Loucy (cell line): ENCODE measurements around the gene GTPBP8.

Source experiments
- H2AFZ ChIP-seq: fragments of 200-600 bp; sonication (generic); 2 replicates; pipeline ENCODE4 v1.6.0; 2016; ENCODE audit warnings: antibody characterized with exemption, mild to moderate bottlenecking, low read length, moderate library complexity
- H3F3A ChIP-seq: fragments of 200-600 bp; 2 replicates; pipeline ENCODE4 v1.6.0; 2016; ENCODE audit warnings: antibody characterized with exemption, low read depth, mild to moderate bottlenecking
- H3K27me3 ChIP-seq: fragments of 200-600 bp; sonication (generic); 2 replicates; pipeline ENCODE4 v1.6.1; 2014; ENCODE audit warnings: low read length, mild to moderate bottlenecking; ENCODE audit not compliant: insufficient read depth, poor library complexity, severe bottlenecking
- H3K36me3 ChIP-seq: fragments of 200-600 bp; sonication (generic); 2 replicates; pipeline ENCODE4 v1.6.1; 2016; ENCODE audit warnings: low read length; ENCODE audit not compliant: insufficient read depth
- H3K4me1 ChIP-seq: fragments of 200-600 bp; sonication (generic); 2 replicates; pipeline ENCODE4 v1.5.1; 2014; ENCODE audit warnings: low read length, mild to moderate bottlenecking; ENCODE audit not compliant: insufficient read depth, poor library complexity, severe bottlenecking
- H3K4me2 ChIP-seq: fragments of 200-600 bp; sonication (generic); 2 replicates; pipeline ENCODE4 v1.6.0; 2014; ENCODE audit warnings: antibody characterized with exemption, low read length, low read depth, mild to moderate bottlenecking; ENCODE audit not compliant: poor library complexity, severe bottlenecking
- H3K4me3 ChIP-seq: fragments of 200-600 bp; sonication (generic); 2 replicates; pipeline ENCODE4 v1.5.1; 2014; ENCODE audit warnings: low read length, mild to moderate bottlenecking, mixed read lengths; ENCODE audit not compliant: poor library complexity, severe bottlenecking
- H3K79me2 ChIP-seq: fragments of 200-600 bp; sonication (generic); 2 replicates; pipeline ENCODE4 v1.6.1; 2014; ENCODE audit warnings: low read length; ENCODE audit not compliant: insufficient read depth
- H3K9ac ChIP-seq: fragments of 200-600 bp; sonication (generic); 2 replicates; pipeline ENCODE4 v1.6.0; 2014; ENCODE audit warnings: mild to moderate bottlenecking, low read depth, low read length, moderate library complexity; ENCODE audit not compliant: poor library complexity, severe bottlenecking
- H3K9me2 ChIP-seq: fragments of 200-600 bp; sonication (generic); replicated peaks from 2 replicates; pipeline ENCODE4 v1.6.1; 2016; ENCODE audit warnings: low read depth, low read length, mixed read lengths
- H3K9me3 ChIP-seq: fragments of 200-600 bp; sonication (generic); 2 replicates; pipeline ENCODE4 v1.6.1; 2014; ENCODE audit warnings: mild to moderate bottlenecking, antibody characterized with exemption, low read length, low read depth; ENCODE audit not compliant: insufficient read depth
- H4K20me1 ChIP-seq: fragments of 200-600 bp; sonication (generic); 2 replicates; pipeline ENCODE4 v1.6.0; 2014; ENCODE audit warnings: antibody characterized with exemption, low read length, mild to moderate bottlenecking; ENCODE audit not compliant: insufficient read depth, poor library complexity, severe bottlenecking
- EZH2phosphoT487 ChIP-seq: fragments of 200-600 bp; IDR thresholded peaks from 2 replicates; pipeline ENCODE4 v1.6.1; 2018; ENCODE audit warnings: antibody characterized with exemption, mild to moderate bottlenecking, moderate library complexity, borderline replicate concordance
- TF ChIP-seq, protein P1 (sequence below): fragments of 200-600 bp; sonication (generic); conservative IDR thresholded peaks from 2 replicates; pipeline ENCODE4 v1.5.1; 2014; ENCODE audit warnings: mild to moderate bottlenecking, antibody characterized with exemption, low read length

Gene GTPBP8

GRCh38 chr3:112958811-112959560, 31.8 kb upstream of the GTPBP8 start:
- Histone ChIP-seq H2AFZ (no peak overlapping the region), H3K79me2 (no peaks in the 10 kb centered on the region), H3K9ac (no peak overlapping the region), H3K9me2 (no peaks in the 10 kb centered on the region), H3K4me2 (no peak overlapping the region), H3K36me3 (no peaks in the 10 kb centered on the region), H3K4me1 (no peaks in the 10 kb centered on the region), H3F3A (no peaks in the 10 kb centered on the region), H3K4me3 (no peak overlapping the region), H3K27me3 (no peaks in the 10 kb centered on the region), H4K20me1 (no peaks in the 10 kb centered on the region), H3K9me3 (peaks cover 3% of the 10 kb centered on the region; the same call in 1 of the 2 replicates)
- no peak for TF ChIP-seq EZH2phosphoT487
- TF ChIP-seq, protein P1, sequence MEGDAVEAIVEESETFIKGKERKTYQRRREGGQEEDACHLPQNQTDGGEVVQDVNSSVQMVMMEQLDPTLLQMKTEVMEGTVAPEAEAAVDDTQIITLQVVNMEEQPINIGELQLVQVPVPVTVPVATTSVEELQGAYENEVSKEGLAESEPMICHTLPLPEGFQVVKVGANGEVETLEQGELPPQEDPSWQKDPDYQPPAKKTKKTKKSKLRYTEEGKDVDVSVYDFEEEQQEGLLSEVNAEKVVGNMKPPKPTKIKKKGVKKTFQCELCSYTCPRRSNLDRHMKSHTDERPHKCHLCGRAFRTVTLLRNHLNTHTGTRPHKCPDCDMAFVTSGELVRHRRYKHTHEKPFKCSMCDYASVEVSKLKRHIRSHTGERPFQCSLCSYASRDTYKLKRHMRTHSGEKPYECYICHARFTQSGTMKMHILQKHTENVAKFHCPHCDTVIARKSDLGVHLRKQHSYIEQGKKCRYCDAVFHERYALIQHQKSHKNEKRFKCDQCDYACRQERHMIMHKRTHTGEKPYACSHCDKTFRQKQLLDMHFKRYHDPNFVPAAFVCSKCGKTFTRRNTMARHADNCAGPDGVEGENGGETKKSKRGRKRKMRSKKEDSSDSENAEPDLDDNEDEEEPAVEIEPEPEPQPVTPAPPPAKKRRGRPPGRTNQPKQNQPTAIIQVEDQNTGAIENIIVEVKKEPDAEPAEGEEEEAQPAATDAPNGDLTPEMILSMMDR, result no peak

GRCh38 chr3:112963683-112964082, 27.1 kb upstream of the GTPBP8 start:
- Histone ChIP-seq H3K4me1 (no peaks in the 10 kb centered on the region), H3K9me3 (peaks cover 6% of the 10 kb centered on the region; the same call in 1 of the 2 replicates), H3K9me2 (no peaks in the 10 kb centered on the region), H3K9ac (no peak overlapping the region), H2AFZ (no peak overlapping the region), H3F3A (no peaks in the 10 kb centered on the region), H3K36me3 (no peaks in the 10 kb centered on the region), H3K4me3 (no peak overlapping the region), H3K27me3 (no peaks in the 10 kb centered on the region), H3K79me2 (no peaks in the 10 kb centered on the region), H4K20me1 (no peaks in the 10 kb centered on the region), H3K4me2 (no peak overlapping the region)
- TF ChIP-seq, protein P1, result no peak
- TF ChIP-seq EZH2phosphoT487, result no peak

GRCh38 chr3:112965656-112966055, 25.1 kb upstream of the GTPBP8 start:
- Histone ChIP-seq H2AFZ (no peak overlapping the region), H3K4me3 (no peak overlapping the region), H3K9me2 (no peaks in the 10 kb centered on the region), H3K27me3 (no peaks in the 10 kb centered on the region), H3F3A (no peaks in the 10 kb centered on the region), H3K4me2 (no peak overlapping the region), H3K4me1 (no peaks in the 10 kb centered on the region), H3K9ac (no peak overlapping the region), H3K9me3 (peaks cover 6% of the 10 kb centered on the region; the same call in 1 of the 2 replicates), H4K20me1 (no peaks in the 10 kb centered on the region), H3K79me2 (no peaks in the 10 kb centered on the region), H3K36me3 (no peaks in the 10 kb centered on the region)
- no peak for TF ChIP-seq EZH2phosphoT487
- TF ChIP-seq, protein P1, result no peak
